ENCODE data around the gene PDILT. TPM values are rescaled to one million over a fixed set of nuclear protein-coding genes. Genes with fewer than 3 reads are reported as not detected.

Gene PDILT
- total RNA-seq, 1 experiment from 2014 or later, result not detected

- Mint-ChIP-seq H3K9me3 (no peaks in the 10 kb centered on the region), H3K27me3 (ENCODE audit: low read depth) (no peaks in the 10 kb centered on the region), H3K27ac (no peak overlapping the region), H3K36me3 (no peaks in the 10 kb centered on the region), H3K4me3 (no peak overlapping the region), H3K4me1 (peaks cover 18% of the 10 kb centered on the region)
- CTCF ChIA-PET, result interaction anchor here (0.8 to 2.8 kb wide), 7 partner anchors 11 to 429 kb away, joined by 3 to 16 read pairs (median 6); no protein-coding TSS in a partner anchor
- POLR2A ChIA-PET, result no interaction called here
- no peak for TF ChIP-seq AR (CRISPR knock-in tag; IDR thresholded peaks at IDR 0.05)
- no peak for TF ChIP-seq ZNF219 (CRISPR knock-in tag; IDR thresholded peaks at IDR 0.05; ENCODE audit: borderline replicate concordance)
- no peak for TF ChIP-seq FOXK1 (CRISPR knock-in tag; IDR thresholded peaks at IDR 0.05)
- no peak for TF ChIP-seq ZNF671 (CRISPR knock-in tag; IDR thresholded peaks at IDR 0.05)
- TF ChIP-seq ZNF423 (CRISPR knock-in tag; IDR thresholded peaks at IDR 0.05), result no peak
- no peak for TF ChIP-seq CBFB (CRISPR knock-in tag; IDR thresholded peaks at IDR 0.05; ENCODE audit: low read depth)
- TF ChIP-seq CREM (CRISPR knock-in tag; IDR thresholded peaks at IDR 0.05), result no peak
- no peak for TF ChIP-seq PREB (CRISPR knock-in tag; IDR thresholded peaks at IDR 0.05; ENCODE audit: borderline replicate concordance)
- no peak for TF ChIP-seq CTCF (IDR thresholded peaks at IDR 0.05)
- ATAC-seq (peak; percentile 28; the same call in 1 of the 2 replicates), DNase-seq (ENCODE audit: low spot score) (no peak)
These were observed 67.6 kb downstream of the PDILT start for GRCh38 chr16:20336955-20337354.

- POLR2A ChIA-PET, result interaction anchor here (0.7 kb wide), 1 partner anchor 48 kb away, joined by 4 read pairs; no protein-coding TSS in a partner anchor
- TF ChIP-seq FOXJ3 (CRISPR knock-in tag; IDR thresholded peaks at IDR 0.05; ENCODE audit: borderline replicate concordance), result no peak
- DNase-seq (ENCODE audit: low spot score), result no peak
These were observed 70.1 kb downstream of the PDILT start for GRCh38 chr16:20334396-20334795.

GRCh38 chr16:20333120-20333519 lies 71.4 kb downstream of the PDILT start:
- CTCF ChIA-PET, result interaction anchor here (0.5 to 1.4 kb wide), 6 partner anchors 41 to 738 kb away, joined by 3 to 5 read pairs (median 3); no protein-coding TSS in a partner anchor
- no peaks in the 10 kb centered on the region for H3K27me3 Mint-ChIP-seq (ENCODE audit: low read depth)
- TF ChIP-seq ERG (CRISPR knock-in tag; IDR thresholded peaks at IDR 0.05) (no peak), ZNF219 (CRISPR knock-in tag; IDR thresholded peaks at IDR 0.05; ENCODE audit: borderline replicate concordance) (no peak), ATF3 (CRISPR knock-in tag; conservative IDR thresholded peaks at IDR 0.05) (no peak), E2F5 (CRISPR knock-in tag; IDR thresholded peaks at IDR 0.05) (no peak), AFF4 (CRISPR knock-in tag; IDR thresholded peaks at IDR 0.05; ENCODE audit: borderline replicate concordance) (no peak), SMAD4 (CRISPR knock-in tag; IDR thresholded peaks at IDR 0.05) (no peak), NFE2L1 (CRISPR knock-in tag; IDR thresholded peaks at IDR 0.05) (no peak), CDX4 (CRISPR knock-in tag; IDR thresholded peaks at IDR 0.05; ENCODE audit: borderline replicate concordance) (no peak), RORB (CRISPR knock-in tag; IDR thresholded peaks at IDR 0.05) (no peak), ZNF416 (CRISPR knock-in tag; IDR thresholded peaks at IDR 0.05) (no peak)

More at GRCh38 chr16:20334396-20334795, 70.1 kb downstream of the PDILT start:
- CTCF ChIA-PET, result interaction anchor here (0.6 to 2.8 kb wide), 8 partner anchors 15 to 948 kb away, joined by 3 to 16 read pairs (median 4); no protein-coding TSS in a partner anchor
- H3K36me3 Mint-ChIP-seq, result no peaks in the 10 kb centered on the region
- H3K27me3 Mint-ChIP-seq (ENCODE audit: low read depth), result no peaks in the 10 kb centered on the region
- no peak for ATAC-seq
- H3K9me3 Mint-ChIP-seq, result no peaks in the 10 kb centered on the region
- no peak overlapping the region for H3K27ac Mint-ChIP-seq
- H3K4me3 Mint-ChIP-seq, result no peak overlapping the region
- peaks cover 13% of the 10 kb centered on the region for H3K4me1 Mint-ChIP-seq

More at GRCh38 chr16:20333120-20333519, 71.4 kb downstream of the PDILT start:
- no peaks in the 10 kb centered on the region for H3K9me3 Mint-ChIP-seq
- peaks cover 8% of the 10 kb centered on the region; the same call in 1 of the 2 replicates for H3K4me1 Mint-ChIP-seq
- POLR2A ChIA-PET, result interaction anchor here (0.6 kb wide), 1 partner anchor 1269 kb away, joined by 3 read pairs; no protein-coding TSS in a partner anchor
- no peak overlapping the region for H3K27ac Mint-ChIP-seq
- ATAC-seq (no peak), DNase-seq (ENCODE audit: low spot score) (no peak)
- no peak overlapping the region for H3K4me3 Mint-ChIP-seq
- no peaks in the 10 kb centered on the region for H3K36me3 Mint-ChIP-seq
